Erythroblast (primary cell): ENCODE data around the gene ZNF385B.

ENCODE experiments used
- GATA1 ChIP-seq: IDR thresholded peaks from 2 replicates; pipeline ENCODE4 v1.6.1; 2011; ENCODE audit warnings: low read depth, mild to moderate bottlenecking, control low read depth, low read length, moderate library complexity
- POLR2A ChIP-seq: IDR thresholded peaks from 2 replicates; pipeline ENCODE4 v1.6.1; 2011; ENCODE audit warnings: mild to moderate bottlenecking, low read length

DNA sequence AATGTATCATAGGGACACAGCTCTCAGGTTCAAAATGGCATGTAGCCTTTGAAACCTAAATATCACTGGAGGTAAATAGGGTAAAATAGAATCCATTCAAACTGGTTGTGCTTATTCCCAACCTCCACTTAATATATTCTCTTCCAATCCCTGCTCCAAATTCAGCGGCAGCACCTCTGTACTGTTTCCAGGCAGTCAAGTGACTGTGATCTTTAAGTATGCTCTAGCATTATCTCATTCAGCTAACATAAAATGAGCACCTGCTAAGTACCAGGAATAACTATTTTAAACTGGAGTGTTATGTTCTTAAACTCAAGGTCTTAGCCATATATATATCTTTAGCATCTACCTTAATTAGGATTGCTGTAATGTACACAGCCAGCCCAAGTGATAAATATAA, 327.5 kb downstream of the ZNF385B start:
- TF ChIP-seq POLR2A (no peak), GATA1 (no peak)
